WTC11 (cell line): Measurements from ENCODE around the gene CSNK2A1. TPM values are rescaled to one million over a fixed set of nuclear protein-coding genes. Genes with fewer than 3 reads are reported as not detected.

Experiments used
- ATAC-seq: fragments of 200-7000 bp; cut with Tn5 transposase; 2 replicates; pipeline ENCODE4 v1.10.0; 2021; ENCODE audit warnings: mild to moderate bottlenecking, moderate library complexity
- CTCF ChIA-PET: fragments of 300-600 bp; sonication (Branson Sonifier 250); formaldehyde crosslinking; loops from one replicate; lab custom pipeline; 2021; ENCODE audit warnings: antibody characterized with exemption; lab: Charles Lee
- POLR2A ChIA-PET: fragments of 350-600 bp; sonication (Branson Sonifier 250); formaldehyde crosslinking; loops from one replicate; lab custom pipeline; 2021; ENCODE audit warnings: antibody characterized with exemption; lab: Charles Lee
- DNase-seq: peaks from one replicate; pipeline ENCODE4 v3.0.0; 2021; ENCODE audit warnings: low spot score
- H3K27ac Mint-ChIP-seq: 2 replicates; pipeline ENCODE4 v1.8.0; 2021; ENCODE audit warnings: mixed read lengths
- H3K27me3 Mint-ChIP-seq: 2 replicates; pipeline ENCODE4 v1.8.0; 2021; ENCODE audit warnings: low read depth, mild to moderate bottlenecking, moderate library complexity, mixed read lengths
- H3K36me3 Mint-ChIP-seq: 2 replicates; pipeline ENCODE4 v1.8.0; 2021; ENCODE audit warnings: mixed read lengths
- H3K4me1 Mint-ChIP-seq: 2 replicates; pipeline ENCODE4 v1.8.0; 2022; ENCODE audit warnings: mixed read lengths
- H3K4me3 Mint-ChIP-seq: 2 replicates; pipeline ENCODE4 v1.8.0; 2021; ENCODE audit warnings: mild to moderate bottlenecking, moderate library complexity, mixed read lengths
- H3K9me3 Mint-ChIP-seq: 2 replicates; pipeline ENCODE4 v1.8.0; 2021; ENCODE audit warnings: mixed read lengths
- ATF3 ChIP-seq: sonication (generic); formaldehyde crosslinking; conservative IDR thresholded peaks from 2 replicates; pipeline ENCODE4 v1.8.1; 2022; ENCODE audit warnings: mild to moderate bottlenecking, missing genetic modification reagents
- CREB1 ChIP-seq: sonication (generic); formaldehyde crosslinking; IDR thresholded peaks from 2 replicates; pipeline ENCODE4 v1.8.0; 2023; ENCODE audit warnings: mild to moderate bottlenecking, missing genetic modification reagents
- CREM ChIP-seq: sonication (generic); formaldehyde crosslinking; IDR thresholded peaks from 2 replicates; pipeline ENCODE4 v1.8.1; 2022; ENCODE audit warnings: mild to moderate bottlenecking, missing genetic modification reagents, moderate library complexity
- FOXJ3 ChIP-seq: sonication (generic); formaldehyde crosslinking; IDR thresholded peaks from 2 replicates; pipeline ENCODE4 v1.9.0; 2021; ENCODE audit warnings: missing genetic modification reagents, mild to moderate bottlenecking, borderline replicate concordance
- FOXK1 ChIP-seq: sonication (generic); formaldehyde crosslinking; IDR thresholded peaks from 2 replicates; pipeline ENCODE4 v1.8.0; 2022; ENCODE audit warnings: mild to moderate bottlenecking, moderate library complexity, missing genetic modification reagents
- HMGA2 ChIP-seq: fragments of 250-450 bp; sonication (Bioruptor Pico); IDR thresholded peaks from 2 replicates; pipeline ENCODE4 v1.4.0; 2021; ENCODE audit warnings: mild to moderate bottlenecking, moderate library complexity
- JAZF1 ChIP-seq: fragments of 250-450 bp; sonication (Bioruptor Pico); IDR thresholded peaks from 2 replicates; pipeline ENCODE4 v1.9.0; 2021; ENCODE audit warnings: moderate library complexity, mild to moderate bottlenecking, inconsistent platforms
- MAX ChIP-seq: sonication (generic); formaldehyde crosslinking; IDR thresholded peaks from 2 replicates; pipeline ENCODE4 v1.8.0; 2022; ENCODE audit warnings: mild to moderate bottlenecking, missing genetic modification reagents
- MXD4 ChIP-seq: fragments of 250-450 bp; sonication (Bioruptor Pico); IDR thresholded peaks from 2 replicates; pipeline ENCODE4 v1.8.0; 2021; ENCODE audit warnings: mild to moderate bottlenecking, moderate library complexity, borderline replicate concordance
- MYBL2 ChIP-seq: sonication (generic); formaldehyde crosslinking; IDR thresholded peaks from 2 replicates; pipeline ENCODE4 v1.8.1; 2023; ENCODE audit warnings: mild to moderate bottlenecking, moderate library complexity, missing genetic modification reagents
- NFYB ChIP-seq: sonication (generic); formaldehyde crosslinking; conservative IDR thresholded peaks from 2 replicates; pipeline ENCODE4 v1.8.0; 2022; ENCODE audit warnings: low read depth, missing genetic modification reagents
- NR3C1 ChIP-seq: sonication (generic); formaldehyde crosslinking; conservative IDR thresholded peaks from 2 replicates; pipeline ENCODE4 v1.8.1; 2023; ENCODE audit warnings: low read depth, mild to moderate bottlenecking, missing genetic modification reagents
- OVOL2 ChIP-seq: fragments of 250-450 bp; sonication (Bioruptor Pico); IDR thresholded peaks from 2 replicates; pipeline ENCODE4 v1.9.0; 2021; ENCODE audit warnings: mild to moderate bottlenecking, borderline replicate concordance
- SMAD4 ChIP-seq: sonication (generic); formaldehyde crosslinking; IDR thresholded peaks from 2 replicates; pipeline ENCODE4 v1.8.0; 2022; ENCODE audit warnings: mild to moderate bottlenecking, missing genetic modification reagents
- SP1 ChIP-seq: sonication (generic); formaldehyde crosslinking; conservative IDR thresholded peaks from 2 replicates; pipeline ENCODE4 v1.8.1; 2022; ENCODE audit warnings: missing genetic modification reagents
- TEAD1 ChIP-seq: sonication (generic); formaldehyde crosslinking; IDR thresholded peaks from 2 replicates; pipeline ENCODE4 v1.8.0; 2022; ENCODE audit warnings: mild to moderate bottlenecking, missing genetic modification reagents
- USF2 ChIP-seq: sonication (generic); formaldehyde crosslinking; IDR thresholded peaks from 2 replicates; pipeline ENCODE4 v1.8.1; 2023; ENCODE audit warnings: mild to moderate bottlenecking, missing genetic modification reagents, moderate library complexity
- ZNF671 ChIP-seq: fragments of 250-450 bp; sonication (Bioruptor Pico); IDR thresholded peaks from 2 replicates; pipeline ENCODE4 v1.8.0; 2021; ENCODE audit warnings: mild to moderate bottlenecking
- total RNA-seq: library from RNA; stranded (reverse); gene quantifications from 3 replicates; pipeline ENCODE4 v1.2.3, GENCODE V29; 2021
- TF ChIP-seq, protein P1 (sequence below): fragments of 250-450 bp; sonication (Bioruptor Pico); IDR thresholded peaks from 2 replicates; pipeline ENCODE4 v2.1.2; 2022; ENCODE audit warnings: mild to moderate bottlenecking, moderate library complexity
- TF ChIP-seq, protein P2 (sequence below): sonication (generic); formaldehyde crosslinking; IDR thresholded peaks from 2 replicates; pipeline ENCODE4 v1.8.0; 2022; ENCODE audit warnings: mild to moderate bottlenecking, missing genetic modification reagents
- TF ChIP-seq, protein P3 (sequence below): sonication (generic); formaldehyde crosslinking; IDR thresholded peaks from 2 replicates; pipeline ENCODE4 v1.8.0; 2023; ENCODE audit warnings: mild to moderate bottlenecking, missing genetic modification reagents

CSNK2A1 gene
- total RNA-seq, 1 experiment from 2014 or later, result 235 TPM

- Mint-ChIP-seq H3K36me3 (no peaks in the 10 kb centered on the region), H3K4me3 (no peak overlapping the region), H3K27me3 (peaks cover 5% of the 10 kb centered on the region; the same call in 1 of the 2 replicates), H3K4me1 (no peaks in the 10 kb centered on the region), H3K27ac (no peak overlapping the region), H3K9me3 (peaks cover 3% of the 10 kb centered on the region; the same call in 1 of the 2 replicates)
- ATAC-seq (no peak), DNase-seq (no peak)
- ChIA-PET CTCF (interaction anchor here (1.2 kb wide), 1 partner anchor 14 kb away, joined by 3 read pairs; no protein-coding TSS in a partner anchor), POLR2A (no interaction called here)
- TF ChIP-seq CREM (CRISPR knock-in tag) (no peak), USF2 (CRISPR knock-in tag) (no peak), JAZF1 (no peak), FOXJ3 (CRISPR knock-in tag) (no peak)
Measured at GRCh38 chr20:588476-588875, 44.9 kb upstream of the CSNK2A1 start.

DNA sequence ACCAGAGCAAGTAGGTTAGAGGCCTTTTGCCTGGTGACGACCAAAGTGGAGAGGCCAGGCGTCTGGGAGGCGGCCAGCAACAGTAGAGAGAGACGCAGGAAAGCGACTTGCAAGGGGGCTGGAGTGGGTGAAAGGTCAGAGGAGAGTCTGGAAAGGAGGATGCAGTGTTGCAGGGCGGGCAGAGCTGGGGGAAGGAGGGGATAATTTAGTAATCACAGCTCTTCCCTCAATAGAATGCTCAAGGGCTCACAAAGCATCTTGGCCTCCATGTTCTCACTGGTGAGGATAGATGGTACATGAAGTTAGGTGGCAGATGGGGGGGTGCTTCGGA is 41.3 kb upstream of the CSNK2A1 start:
- no peaks in the 10 kb centered on the region for H3K36me3 Mint-ChIP-seq
- ATAC-seq, result no peak
- POLR2A ChIA-PET, result interaction anchor here (0.8 to 1.3 kb wide), 2 partner anchors 34 to 41 kb away, joined by 3 read pairs; partner anchors contain the start of gene CSNK2A1

More for the DNA sequence above, 41.3 kb upstream of the CSNK2A1 start:
- TF ChIP-seq NFYB, result no peak
- no peak for TF ChIP-seq FOXK1 (CRISPR knock-in tag)
- TF ChIP-seq ATF3 (CRISPR knock-in tag), result no peak
- TF ChIP-seq CREB1 (CRISPR knock-in tag), result no peak
- TF ChIP-seq MXD4, result no peak
- no peak for TF ChIP-seq MAX (CRISPR knock-in tag)
- TF ChIP-seq, protein P1, sequence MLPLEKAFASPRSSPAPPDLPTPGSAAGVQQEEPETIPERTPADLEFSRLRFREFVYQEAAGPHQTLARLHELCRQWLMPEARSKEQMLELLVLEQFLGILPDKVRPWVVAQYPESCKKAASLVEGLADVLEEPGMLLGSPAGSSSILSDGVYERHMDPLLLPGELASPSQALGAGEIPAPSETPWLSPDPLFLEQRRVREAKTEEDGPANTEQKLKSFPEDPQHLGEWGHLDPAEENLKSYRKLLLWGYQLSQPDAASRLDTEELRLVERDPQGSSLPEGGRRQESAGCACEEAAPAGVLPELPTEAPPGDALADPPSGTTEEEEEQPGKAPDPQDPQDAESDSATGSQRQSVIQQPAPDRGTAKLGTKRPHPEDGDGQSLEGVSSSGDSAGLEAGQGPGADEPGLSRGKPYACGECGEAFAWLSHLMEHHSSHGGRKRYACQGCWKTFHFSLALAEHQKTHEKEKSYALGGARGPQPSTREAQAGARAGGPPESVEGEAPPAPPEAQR (CRISPR knock-in tag), result no peak
- no peak for TF ChIP-seq MYBL2 (CRISPR knock-in tag)
- TF ChIP-seq NR3C1 (CRISPR knock-in tag), result no peak
- TF ChIP-seq, protein P2, sequence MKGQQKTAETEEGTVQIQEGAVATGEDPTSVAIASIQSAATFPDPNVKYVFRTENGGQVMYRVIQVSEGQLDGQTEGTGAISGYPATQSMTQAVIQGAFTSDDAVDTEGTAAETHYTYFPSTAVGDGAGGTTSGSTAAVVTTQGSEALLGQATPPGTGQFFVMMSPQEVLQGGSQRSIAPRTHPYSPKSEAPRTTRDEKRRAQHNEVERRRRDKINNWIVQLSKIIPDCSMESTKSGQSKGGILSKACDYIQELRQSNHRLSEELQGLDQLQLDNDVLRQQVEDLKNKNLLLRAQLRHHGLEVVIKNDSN (CRISPR knock-in tag), result no peak
- no peak for TF ChIP-seq SMAD4
- TF ChIP-seq TEAD1 (CRISPR knock-in tag), result no peak
- TF ChIP-seq, protein P3, sequence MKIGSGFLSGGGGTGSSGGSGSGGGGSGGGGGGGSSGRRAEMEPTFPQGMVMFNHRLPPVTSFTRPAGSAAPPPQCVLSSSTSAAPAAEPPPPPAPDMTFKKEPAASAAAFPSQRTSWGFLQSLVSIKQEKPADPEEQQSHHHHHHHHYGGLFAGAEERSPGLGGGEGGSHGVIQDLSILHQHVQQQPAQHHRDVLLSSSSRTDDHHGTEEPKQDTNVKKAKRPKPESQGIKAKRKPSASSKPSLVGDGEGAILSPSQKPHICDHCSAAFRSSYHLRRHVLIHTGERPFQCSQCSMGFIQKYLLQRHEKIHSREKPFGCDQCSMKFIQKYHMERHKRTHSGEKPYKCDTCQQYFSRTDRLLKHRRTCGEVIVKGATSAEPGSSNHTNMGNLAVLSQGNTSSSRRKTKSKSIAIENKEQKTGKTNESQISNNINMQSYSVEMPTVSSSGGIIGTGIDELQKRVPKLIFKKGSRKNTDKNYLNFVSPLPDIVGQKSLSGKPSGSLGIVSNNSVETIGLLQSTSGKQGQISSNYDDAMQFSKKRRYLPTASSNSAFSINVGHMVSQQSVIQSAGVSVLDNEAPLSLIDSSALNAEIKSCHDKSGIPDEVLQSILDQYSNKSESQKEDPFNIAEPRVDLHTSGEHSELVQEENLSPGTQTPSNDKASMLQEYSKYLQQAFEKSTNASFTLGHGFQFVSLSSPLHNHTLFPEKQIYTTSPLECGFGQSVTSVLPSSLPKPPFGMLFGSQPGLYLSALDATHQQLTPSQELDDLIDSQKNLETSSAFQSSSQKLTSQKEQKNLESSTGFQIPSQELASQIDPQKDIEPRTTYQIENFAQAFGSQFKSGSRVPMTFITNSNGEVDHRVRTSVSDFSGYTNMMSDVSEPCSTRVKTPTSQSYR (CRISPR knock-in tag), result no peak
- TF ChIP-seq HMGA2 (CRISPR knock-in tag), result no peak
- TF ChIP-seq OVOL2 (CRISPR knock-in tag), result no peak
- TF ChIP-seq ZNF671 (CRISPR knock-in tag), result no peak
- no peak for TF ChIP-seq SP1 (CRISPR knock-in tag)
- TF ChIP-seq FOXJ3 (CRISPR knock-in tag), result no peak
- Mint-ChIP-seq H3K27ac (no peak overlapping the region), H3K4me3 (no peak overlapping the region), H3K9me3 (0 out of 2 replicates have a peak, but pooled peaks cover 3% of the 10 kb centered on the region), H3K27me3 (no peaks in the 10 kb centered on the region), H3K4me1 (peaks cover 5% of the 10 kb centered on the region)
- CTCF ChIA-PET, result interaction anchor here (0.8 to 2.2 kb wide), 4 partner anchors 10 to 82 kb away, joined by 3 to 14 read pairs (median 4); no protein-coding TSS in a partner anchor
- no peak for DNase-seq
